Kidney epithelial cell (primary cell): Measurements from ENCODE around the gene GPR137. TPM values are rescaled to one million over a fixed set of nuclear protein-coding genes. Genes with fewer than 3 reads are reported as not detected.
A peak's percentile ranks its signal among the peaks of the same experiment; 100 is the strongest.

ENCODE experiments used
- DNase-seq: peaks from one replicate; pipeline ENCODE4 v3.0.0-alpha.2; 2010; ENCODE audit warnings: low read depth
- H3K27me3 ChIP-seq: 2 replicates; pipeline ENCODE4 v1.6.0; 2011; ENCODE audit warnings: low read length; ENCODE audit not compliant: control insufficient read depth, insufficient read depth
- H3K36me3 ChIP-seq: 2 replicates; pipeline ENCODE4 v1.5.1; 2011; ENCODE audit warnings: low read length; ENCODE audit not compliant: control insufficient read depth, insufficient read depth
- H3K4me3 ChIP-seq: 2 replicates; pipeline ENCODE4 v1.5.1; 2011; ENCODE audit warnings: low read depth, mild to moderate bottlenecking, control low read depth, low read length
- total RNA-seq: library from RNA; depleted of rRNA; stranded (reverse); fragments of >200 nt; gene quantifications from 2 replicates; pipeline ENCODE4 v1.2.3, GENCODE V29; 2015
- TF ChIP-seq, protein P1 (sequence below): IDR thresholded peaks from 2 replicates; pipeline ENCODE4 v1.5.1; 2011; ENCODE audit warnings: mild to moderate bottlenecking, moderate library complexity, low read length, control low read depth, inconsistent platforms; ENCODE audit not compliant: insufficient read depth, poor library complexity, severe bottlenecking

Gene GPR137
- total RNA-seq, 1 donor from 2014 or later: 21.9 TPM

DNA sequence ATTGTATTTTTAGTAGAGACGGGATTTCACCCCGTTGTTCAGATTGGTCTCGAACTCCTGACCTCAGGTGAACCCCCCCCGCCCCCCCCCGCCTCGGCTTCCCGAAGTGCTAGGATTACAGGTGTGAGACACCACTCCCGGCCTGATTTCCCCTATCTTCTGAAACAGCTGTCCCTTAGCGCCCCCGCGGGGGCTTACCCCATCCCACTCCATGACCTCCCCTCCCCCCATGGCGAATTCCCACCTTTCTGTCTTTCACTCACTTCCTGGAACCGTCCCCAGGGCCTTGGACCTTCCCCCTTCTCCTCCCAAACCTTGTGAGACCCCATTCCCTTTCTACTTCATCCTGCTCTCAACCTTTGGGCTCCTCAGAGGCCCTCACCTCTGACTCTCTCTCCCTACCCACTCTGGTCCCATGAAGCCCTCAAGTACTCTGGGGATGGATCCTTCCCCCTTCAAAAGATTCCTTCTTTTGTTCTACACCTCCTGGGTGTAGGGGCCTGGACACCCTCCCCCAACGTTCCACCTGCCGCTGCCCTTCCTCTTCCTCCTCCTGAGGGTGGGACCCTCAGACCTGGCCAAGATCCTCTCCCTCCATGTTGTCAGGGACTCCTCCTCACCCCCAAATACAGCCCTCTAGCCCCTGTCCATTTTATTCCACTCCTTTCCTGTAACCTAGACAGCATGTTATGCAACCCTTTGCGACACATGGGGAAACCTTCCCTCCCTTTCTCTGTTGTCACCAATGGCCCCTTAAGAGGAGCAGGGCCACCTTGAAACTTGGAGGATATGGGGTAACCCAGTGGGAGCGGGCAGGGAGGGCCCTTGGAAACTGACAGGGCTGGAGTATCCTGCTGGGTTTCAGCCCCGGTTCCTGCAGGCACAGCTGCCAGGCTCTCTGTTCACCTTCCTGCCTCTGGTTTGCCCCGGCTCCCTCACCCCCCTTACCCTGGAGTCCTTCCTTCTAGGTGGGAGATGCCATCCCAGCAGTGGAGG, 33.4 kb downstream of the GPR137 start:
- TF ChIP-seq, protein P1, sequence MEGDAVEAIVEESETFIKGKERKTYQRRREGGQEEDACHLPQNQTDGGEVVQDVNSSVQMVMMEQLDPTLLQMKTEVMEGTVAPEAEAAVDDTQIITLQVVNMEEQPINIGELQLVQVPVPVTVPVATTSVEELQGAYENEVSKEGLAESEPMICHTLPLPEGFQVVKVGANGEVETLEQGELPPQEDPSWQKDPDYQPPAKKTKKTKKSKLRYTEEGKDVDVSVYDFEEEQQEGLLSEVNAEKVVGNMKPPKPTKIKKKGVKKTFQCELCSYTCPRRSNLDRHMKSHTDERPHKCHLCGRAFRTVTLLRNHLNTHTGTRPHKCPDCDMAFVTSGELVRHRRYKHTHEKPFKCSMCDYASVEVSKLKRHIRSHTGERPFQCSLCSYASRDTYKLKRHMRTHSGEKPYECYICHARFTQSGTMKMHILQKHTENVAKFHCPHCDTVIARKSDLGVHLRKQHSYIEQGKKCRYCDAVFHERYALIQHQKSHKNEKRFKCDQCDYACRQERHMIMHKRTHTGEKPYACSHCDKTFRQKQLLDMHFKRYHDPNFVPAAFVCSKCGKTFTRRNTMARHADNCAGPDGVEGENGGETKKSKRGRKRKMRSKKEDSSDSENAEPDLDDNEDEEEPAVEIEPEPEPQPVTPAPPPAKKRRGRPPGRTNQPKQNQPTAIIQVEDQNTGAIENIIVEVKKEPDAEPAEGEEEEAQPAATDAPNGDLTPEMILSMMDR: no peak

DNA sequence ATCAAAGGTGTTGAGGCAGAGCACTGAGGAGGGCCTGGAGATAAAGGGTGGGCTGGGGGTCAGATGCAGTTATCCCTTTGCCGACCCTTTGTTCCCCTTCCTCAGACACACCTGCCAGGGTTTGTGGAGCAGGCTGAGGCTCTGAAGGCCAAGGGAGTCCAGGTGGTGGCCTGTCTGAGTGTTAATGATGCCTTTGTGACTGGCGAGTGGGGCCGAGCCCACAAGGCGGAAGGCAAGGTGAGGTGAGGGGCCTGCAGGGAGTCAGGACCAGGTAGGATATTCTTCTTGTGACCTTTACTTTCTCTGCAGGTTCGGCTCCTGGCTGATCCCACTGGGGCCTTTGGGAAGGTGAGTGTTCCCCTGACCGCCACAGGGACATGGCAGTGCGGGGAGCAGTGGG, 34.9 kb downstream of the GPR137 start:
- TF ChIP-seq, protein P1: no peak
- H3K27me3 ChIP-seq: no peaks in the 10 kb centered on the region
- H3K4me3 ChIP-seq: no peak overlapping the region
- peaks cover 6% of the 10 kb centered on the region for H3K36me3 ChIP-seq
- DNase-seq: no peak

More for the DNA sequence above, 33.4 kb downstream of the GPR137 start:
- no peaks in the 10 kb centered on the region for H3K27me3 ChIP-seq
- peak overlapping the region; percentile 71 for H3K4me3 ChIP-seq
- H3K36me3 ChIP-seq: peaks cover 7% of the 10 kb centered on the region
- no peak for DNase-seq

DNA sequence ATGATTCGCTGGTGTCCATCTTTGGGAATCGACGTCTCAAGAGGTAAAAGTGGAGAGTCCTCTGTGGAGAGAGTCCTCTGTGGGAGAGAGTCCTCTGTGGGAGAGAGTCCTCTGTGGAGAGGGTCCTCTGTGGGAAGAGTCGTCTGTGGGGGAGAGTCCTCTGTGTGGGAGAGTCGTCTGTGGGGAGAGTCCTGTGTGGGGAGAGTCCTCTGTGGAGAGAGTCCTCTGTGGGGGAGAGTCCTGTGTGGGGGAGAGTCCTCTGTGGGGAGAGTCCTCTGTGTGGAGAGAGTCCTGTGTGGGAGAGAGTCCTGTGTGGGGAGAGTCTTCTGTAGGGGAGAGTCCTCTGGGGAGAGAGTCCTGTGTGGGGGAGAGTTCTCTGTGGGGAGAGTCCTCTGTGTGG, 35.4 kb downstream of the GPR137 start:
- H3K36me3 ChIP-seq: peaks cover 6% of the 10 kb centered on the region
- no peaks in the 10 kb centered on the region for H3K27me3 ChIP-seq
- DNase-seq: no peak
- TF ChIP-seq, protein P1: no peak
- H3K4me3 ChIP-seq: no peak overlapping the region

- DNase-seq: no peak
- TF ChIP-seq, protein P1: no peak
- Histone ChIP-seq H3K27me3 (no peaks in the 10 kb centered on the region), H3K4me3 (no peak overlapping the region), H3K36me3 (peaks cover 3% of the 10 kb centered on the region)
Measured at GRCh38 chr11:64321533-64321932, 35.9 kb downstream of the GPR137 start.

DNA sequence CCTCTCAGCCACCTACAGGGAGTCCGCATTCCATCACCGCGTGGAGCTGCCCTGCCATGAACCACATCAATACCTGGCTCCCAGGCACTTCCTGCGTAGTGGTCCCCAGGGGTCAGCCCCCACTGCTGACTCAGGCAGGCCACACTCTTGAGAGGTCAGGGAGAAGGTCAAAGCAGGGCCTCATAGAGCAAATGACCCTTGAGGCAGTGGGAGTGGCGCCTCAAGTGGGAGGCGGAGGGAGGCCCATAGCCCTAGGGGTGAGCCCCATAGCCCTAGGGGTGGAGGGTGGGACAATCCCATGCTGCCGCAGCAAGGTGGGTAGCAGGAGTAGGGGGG, 37.2 kb downstream of the GPR137 start:
- TF ChIP-seq, protein P1: no peak
- Histone ChIP-seq H3K27me3 (no peaks in the 10 kb centered on the region), H3K4me3 (no peak overlapping the region), H3K36me3 (peaks cover 3% of the 10 kb centered on the region)
- no peak for DNase-seq
